CD14-positive monocyte (primary cell): ENCODE measurements around the gene MEMO1. TPM values are rescaled to one million over a fixed set of nuclear protein-coding genes. Genes with fewer than 3 reads are reported as not detected.
"Not testable (repeated sequence)": the region's sequence is repeated elsewhere in the genome, so short reads cannot be mapped to it uniquely, and the experiment has no call there.

ENCODE experiments used
- DNase-seq, 3 donors: peaks; one replicate each; pipeline ENCODE4 v3.0.0-alpha.2; 2011 to 2022
- H2AFZ ChIP-seq: 2 replicates; pipeline ENCODE4 v1.6.0; 2012; ENCODE audit warnings: mild to moderate bottlenecking, low read depth, low read length, inconsistent platforms; ENCODE audit not compliant: insufficient read depth, poor library complexity, severe bottlenecking
- H3K27ac ChIP-seq, 2 donors: 1 replicate in 1 of 2; 2 replicates in 1 of 2; pipeline ENCODE4 v1.5.1; 2012 to 2013; ENCODE audit warnings: low read length in 2 of 2, control low read depth in 1 of 2, inconsistent platforms in 1 of 2, low read depth in 1 of 2, mild to moderate bottlenecking in 1 of 2
- H3K27me3 ChIP-seq, 2 donors: one replicate each; pipeline versions ENCODE4 v1.6.0 to v1.6.1; 2011 to 2013; ENCODE audit warnings: low read length in 2 of 2; ENCODE audit not compliant: control insufficient read depth in 2 of 2, insufficient read depth in 2 of 2
- H3K36me3 ChIP-seq, 2 donors: replicated peaks in 1 of 2; 1 replicate in 1 of 2; 2 replicates in 1 of 2; pipeline versions ENCODE4 v1.5.1 to v1.6.1; 2012 to 2013; ENCODE audit warnings: low read length in 2 of 2, control low read depth in 1 of 2, inconsistent platforms in 1 of 2, mild to moderate bottlenecking in 1 of 2; ENCODE audit not compliant: insufficient read depth in 2 of 2, control insufficient read depth in 1 of 2
- H3K4me1 ChIP-seq, 2 donors: 1 replicate in 1 of 2; 2 replicates in 1 of 2; pipeline versions ENCODE4 v1.5.1 to v1.6.1; 2012 to 2013; ENCODE audit warnings: low read length in 2 of 2, control low read depth in 1 of 2, inconsistent platforms in 1 of 2, mild to moderate bottlenecking in 1 of 2, moderate library complexity in 1 of 2; ENCODE audit not compliant: insufficient read depth in 2 of 2, control insufficient read depth in 1 of 2
- H3K4me2 ChIP-seq: replicated peaks from 2 replicates; pipeline ENCODE3; 2012; ENCODE audit warnings: low read length, moderate library complexity, mild to moderate bottlenecking; ENCODE audit not compliant: poor library complexity, severe bottlenecking; ENCODE audit errors: extremely low read depth
- H3K4me3 ChIP-seq, 3 experiments: fragments of 200-600 bp in 1 of 3; sonication (generic) in 1 of 3; replicated peaks in 1 of 3; 1 replicate in 2 of 3; 2 replicates in 1 of 3; pipeline ENCODE4 v1.5.1; 2011 to 2013; ENCODE audit warnings: low read length in 3 of 3, mild to moderate bottlenecking in 3 of 3, control low read depth in 2 of 3, low read depth in 2 of 3, inconsistent platforms in 1 of 3, moderate library complexity in 1 of 3
- H3K79me2 ChIP-seq: 2 replicates; pipeline ENCODE4 v1.6.0; 2012; ENCODE audit warnings: mild to moderate bottlenecking, control low read depth, inconsistent platforms, low read length, moderate library complexity; ENCODE audit not compliant: insufficient read depth
- H3K9ac ChIP-seq: 2 replicates; pipeline ENCODE4 v1.6.0; 2017; ENCODE audit warnings: low read length, mild to moderate bottlenecking; ENCODE audit not compliant: insufficient read depth, poor library complexity, severe bottlenecking
- H3K9me3 ChIP-seq, 2 donors: replicated peaks in 1 of 2; 1 replicate in 1 of 2; 2 replicates in 1 of 2; pipeline versions ENCODE4 v1.5.1 to v1.6.1; 2012 to 2013; ENCODE audit warnings: low read length in 2 of 2, control low read depth in 1 of 2; ENCODE audit not compliant: control insufficient read depth in 1 of 2, insufficient read depth in 1 of 2
- H4K20me1 ChIP-seq: 2 replicates; pipeline ENCODE4 v1.6.0; 2012; ENCODE audit warnings: mild to moderate bottlenecking, low read length, control low read depth, moderate library complexity; ENCODE audit not compliant: insufficient read depth
- H3K27ac Mint-ChIP-seq, 7 donors: one replicate each; pipeline ENCODE4 v1.8.0; 2020; ENCODE audit warnings: mild to moderate bottlenecking in 7 of 7, mixed read lengths in 7 of 7, moderate library complexity in 6 of 7, inconsistent platforms in 2 of 7
- H3K27me3 Mint-ChIP-seq, 3 donors: one replicate each; pipeline ENCODE4 v1.8.0; 2021 to 2022; ENCODE audit warnings: low read depth in 3 of 3, mild to moderate bottlenecking in 3 of 3, mixed read lengths in 3 of 3, moderate library complexity in 3 of 3, inconsistent platforms in 1 of 3
- H3K36me3 Mint-ChIP-seq, 2 donors: one replicate each; pipeline ENCODE4 v1.8.0; 2020; ENCODE audit warnings: mixed read lengths in 2 of 2, inconsistent platforms in 1 of 2, mild to moderate bottlenecking in 1 of 2
- H3K4me1 Mint-ChIP-seq: one replicate; pipeline ENCODE4 v1.8.0; 2020; ENCODE audit warnings: mild to moderate bottlenecking, mixed read lengths
- H3K4me3 Mint-ChIP-seq, 2 donors: one replicate each; pipeline ENCODE4 v1.8.0; 2020; ENCODE audit warnings: mild to moderate bottlenecking in 2 of 2, mixed read lengths in 2 of 2, moderate library complexity in 1 of 2
- H3K9me3 Mint-ChIP-seq, 7 donors: one replicate each; pipeline ENCODE4 v1.8.0; 2020 to 2022; ENCODE audit warnings: mixed read lengths in 7 of 7, mild to moderate bottlenecking in 6 of 7, moderate library complexity in 6 of 7, inconsistent platforms in 2 of 7
- WGBS: methylation state at CpG from one replicate; pipeline ENCODE4 v1.1.5; 2013; ENCODE audit warnings: missing lambda C conversion rate; ENCODE audit not compliant: insufficient coverage; 5-methylcytosine and 5-hydroxymethylcytosine counted together
- intact Hi-C, 2 donors: fragments of 100-400 bp; cut with micrococcal nuclease; formaldehyde crosslinking; loops; one replicate each; pipeline versions ENCODE4 v1.15.0 to v1.15.1; 2023
- polyA plus RNA-seq, 3 donors: library from polyadenylated mRNA; depleted of rRNA in 1 of 3; unstranded in 2 of 3; stranded (reverse) in 1 of 3; fragments of 300-500 nt in 2 of 3; fragments of >200 nt in 1 of 3; fragmentation: Illumina TruSeq in 2 of 3; gene quantifications; 1 replicate in 2 of 3; 2 replicates in 1 of 3; pipeline ENCODE4 v1.2.3, GENCODE V29; 2012 to 2021
- TF ChIP-seq, protein P1 (sequence below): fragments of 200-600 bp; IDR thresholded peaks from one replicate; pipeline ENCODE4 v1.8.0; 2022; ENCODE audit warnings: antibody characterized with exemption, mild to moderate bottlenecking

Gene MEMO1
- polyA plus RNA-seq, 3 donors: 49.5 to 63.7 (median 57.0) TPM

DNA sequence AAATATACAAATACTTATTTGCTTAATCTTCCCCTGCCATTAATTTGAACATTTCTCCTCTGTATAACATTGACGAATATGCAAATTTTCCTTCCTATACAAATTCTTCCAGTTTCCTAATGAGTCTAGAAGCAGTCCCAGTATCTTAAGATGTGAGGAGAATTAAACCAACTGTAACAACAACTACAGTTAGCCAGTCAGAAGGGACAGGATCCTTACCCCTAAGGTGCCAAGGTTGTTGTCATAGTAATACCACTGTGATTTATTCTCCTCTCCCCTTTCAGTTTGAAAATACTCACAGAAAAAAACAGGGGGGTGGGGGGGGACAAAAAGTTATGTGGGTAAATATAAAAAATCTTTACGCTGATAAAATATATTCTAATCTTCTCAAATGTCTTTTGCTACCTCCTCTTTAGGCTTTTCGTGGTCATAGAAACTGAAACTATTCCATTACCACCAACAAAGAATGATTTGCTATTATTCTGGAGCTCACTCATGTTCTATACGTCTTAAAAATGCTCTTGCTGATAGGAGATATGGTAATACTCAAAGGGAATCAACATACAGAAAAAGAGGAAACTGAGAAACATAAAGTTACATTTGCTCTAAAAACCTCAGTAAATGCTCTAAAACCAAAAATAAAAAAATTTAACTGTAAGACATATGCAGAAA is 107.6 kb downstream of the MEMO1 start:
- TF ChIP-seq, protein P1, sequence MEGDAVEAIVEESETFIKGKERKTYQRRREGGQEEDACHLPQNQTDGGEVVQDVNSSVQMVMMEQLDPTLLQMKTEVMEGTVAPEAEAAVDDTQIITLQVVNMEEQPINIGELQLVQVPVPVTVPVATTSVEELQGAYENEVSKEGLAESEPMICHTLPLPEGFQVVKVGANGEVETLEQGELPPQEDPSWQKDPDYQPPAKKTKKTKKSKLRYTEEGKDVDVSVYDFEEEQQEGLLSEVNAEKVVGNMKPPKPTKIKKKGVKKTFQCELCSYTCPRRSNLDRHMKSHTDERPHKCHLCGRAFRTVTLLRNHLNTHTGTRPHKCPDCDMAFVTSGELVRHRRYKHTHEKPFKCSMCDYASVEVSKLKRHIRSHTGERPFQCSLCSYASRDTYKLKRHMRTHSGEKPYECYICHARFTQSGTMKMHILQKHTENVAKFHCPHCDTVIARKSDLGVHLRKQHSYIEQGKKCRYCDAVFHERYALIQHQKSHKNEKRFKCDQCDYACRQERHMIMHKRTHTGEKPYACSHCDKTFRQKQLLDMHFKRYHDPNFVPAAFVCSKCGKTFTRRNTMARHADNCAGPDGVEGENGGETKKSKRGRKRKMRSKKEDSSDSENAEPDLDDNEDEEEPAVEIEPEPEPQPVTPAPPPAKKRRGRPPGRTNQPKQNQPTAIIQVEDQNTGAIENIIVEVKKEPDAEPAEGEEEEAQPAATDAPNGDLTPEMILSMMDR: no peak
- Histone ChIP-seq H3K36me3 (peaks cover 20 to 75% of the 10 kb centered on the region in 2 donors), H4K20me1 (peaks cover 4% of the 10 kb centered on the region), H2AFZ (no peak overlapping the region), H3K9ac (no peak overlapping the region), H3K4me2 (no peak overlapping the region), H3K9me3 (peaks cover 0 to 3% of the 10 kb centered on the region in 2 donors), H3K79me2 (no peaks in the 10 kb centered on the region), H3K4me3 (no peak overlapping the region), H3K27me3 (no peaks in the 10 kb centered on the region), H3K4me1 (peaks cover 0 to 4% of the 10 kb centered on the region in 2 donors), H3K27ac (peak overlapping the region in 1 of 2 donors; percentile 61)
- H3K27me3 Mint-ChIP-seq: no peaks in the 10 kb centered on the region
- H3K4me3 Mint-ChIP-seq: no peak overlapping the region
- no CpG with 5 or more reads among the region's 4 CpGs for WGBS
- H3K27ac Mint-ChIP-seq: peak overlapping the region in 4 of 7 donors; percentile 5 to 80 (median 59)
- DNase-seq: no peak
- peaks cover 59 to 69% of the 10 kb centered on the region in 2 donors for H3K36me3 Mint-ChIP-seq
- H3K4me1 Mint-ChIP-seq: peaks cover 2% of the 10 kb centered on the region
- intact Hi-C loops: no loop called here
- H3K9me3 Mint-ChIP-seq: peaks cover 8 to 21% (median 14%) of the 10 kb centered on the region in 7 donors

DNA sequence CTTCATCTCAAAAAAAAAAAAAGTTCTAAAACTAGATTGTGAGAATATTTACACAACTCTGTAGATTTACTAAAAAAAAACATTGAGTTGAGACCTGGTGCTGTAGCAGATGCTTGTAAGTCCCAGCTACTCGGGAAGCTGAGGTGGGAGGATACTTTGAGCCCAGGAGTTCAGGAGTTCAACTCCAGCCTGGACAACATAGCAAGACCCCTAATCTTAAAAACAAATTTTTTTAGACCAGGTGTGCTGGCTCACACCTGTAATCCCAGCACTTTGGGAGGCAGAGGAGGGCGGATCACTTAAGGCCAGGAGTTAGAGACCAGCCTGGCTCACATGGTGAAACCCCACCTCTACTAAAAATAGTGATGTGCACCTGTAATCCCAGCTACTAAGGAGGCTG is 108.9 kb downstream of the MEMO1 start:
- peaks cover 0 to 4% of the 10 kb centered on the region in 2 donors for H3K4me1 ChIP-seq
- peaks cover 2% of the 10 kb centered on the region for H3K4me1 Mint-ChIP-seq
- H3K27ac ChIP-seq: no peak overlapping the region
- no peaks in the 10 kb centered on the region for H3K27me3 Mint-ChIP-seq
- no peak overlapping the region for H3K4me3 Mint-ChIP-seq
- intact Hi-C loops: no loop called here
- no peak for DNase-seq
- H3K36me3 Mint-ChIP-seq: peaks cover 58 to 74% of the 10 kb centered on the region in 2 donors
- TF ChIP-seq, protein P1: no peak
- H3K4me3 ChIP-seq: no peak overlapping the region
- H3K4me2 ChIP-seq: no peak overlapping the region
- no peak overlapping the region for H3K9ac ChIP-seq
- H3K36me3 ChIP-seq: peaks cover 18 to 74% of the 10 kb centered on the region in 2 donors
- H3K9me3 ChIP-seq: peaks cover 0 to 15% of the 10 kb centered on the region in 2 donors
- H3K79me2 ChIP-seq: peaks cover under 1% of the 10 kb centered on the region
- H3K9me3 Mint-ChIP-seq: peaks cover 18 to 31% (median 26%) of the 10 kb centered on the region in 7 donors
- no peaks in the 10 kb centered on the region for H4K20me1 ChIP-seq
- WGBS: no CpG with 5 or more reads among the region's 2 CpGs
- H3K27ac Mint-ChIP-seq: peak overlapping the region in 3 of 7 donors; percentile 11 to 85 (median 66)
- H3K27me3 ChIP-seq: no peaks in the 10 kb centered on the region
- H2AFZ ChIP-seq: no peak overlapping the region

DNA sequence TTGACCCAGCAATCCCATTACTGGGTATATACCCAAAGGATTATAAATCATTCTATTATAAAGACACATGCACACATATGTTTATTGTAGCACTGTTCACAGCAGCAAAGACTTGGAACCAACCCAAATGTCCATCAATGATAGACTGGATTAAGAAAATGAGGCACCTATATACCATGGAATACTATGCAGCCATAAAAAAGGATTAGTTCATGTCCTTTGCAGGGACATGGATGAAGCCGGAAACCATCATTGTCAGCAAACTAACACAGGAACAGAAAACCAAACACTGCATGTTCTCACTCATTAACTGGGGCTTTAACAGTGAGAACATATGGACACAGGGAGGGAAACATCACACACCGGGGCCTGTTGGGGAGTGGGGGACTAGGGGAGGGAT is 110.7 kb downstream of the MEMO1 start:
- H3K27me3 ChIP-seq, H3K4me3 Mint-ChIP-seq, intact Hi-C loops, H2AFZ ChIP-seq, DNase-seq, H3K27me3 Mint-ChIP-seq, H3K27ac ChIP-seq, H3K4me1 ChIP-seq, H3K4me3 ChIP-seq, H3K4me1 Mint-ChIP-seq, H3K9ac ChIP-seq, H3K4me2 ChIP-seq, H4K20me1 ChIP-seq: not testable (repeated sequence)
- Histone ChIP-seq H3K9me3 (peaks cover 0 to 15% of the 10 kb centered on the region in 2 donors), H3K79me2 (peaks cover 13% of the 10 kb centered on the region), H3K36me3 (peaks cover 17 to 58% of the 10 kb centered on the region in 2 donors)
- H3K27ac Mint-ChIP-seq: peak overlapping the region in 1 of 7 donors; percentile 46
- WGBS: no CpG with 5 or more reads among the region's 2 CpGs
- H3K9me3 Mint-ChIP-seq: peaks cover 18 to 33% (median 26%) of the 10 kb centered on the region in 7 donors
- peaks cover 52 to 68% of the 10 kb centered on the region in 2 donors for H3K36me3 Mint-ChIP-seq
